K562 treated with DMSO at 1 percent for 48 hours (cell line): ENCODE results near the gene DKK3. TPM values are rescaled to one million over a fixed set of nuclear protein-coding genes. Genes with fewer than 3 reads are reported as not detected.

Source experiments
- total RNA-seq: library from RNA; unstranded; fragments of 300-600 nt; gene quantifications from 2 replicates; pipeline ENCODE4 v1.2.3, GENCODE V29; 2022; ENCODE audit warnings: low replicate concordance; ENCODE audit errors: extremely low read depth

The DKK3 gene
- total RNA-seq, result not detected in 2 replicates

GRCh38 chr11:12007769-12008737, at the start of gene DKK3:
DKK3 (minus strand) TSS chr11:12008626; CDS start chr11:12008582, 44 bp downstream.

Other genes starting within 250 kb of the DKK3 start
- gene USP47, start 166.7 kb downstream of the DKK3 start, total RNA-seq, result not detected in 2 replicates
- gene MICAL2, start 102.0 kb upstream of the DKK3 start, total RNA-seq, result not detected in 2 replicates